Neural progenitor cell (in vitro differentiated cells): ENCODE results near the gene BAX. TPM values are rescaled to one million over a fixed set of nuclear protein-coding genes. Genes with fewer than 3 reads are reported as not detected.

ENCODE experiments used
- DNase-seq: peaks from one replicate; pipeline ENCODE4 v3.0.0-alpha.2; 2016; ENCODE audit warnings: low spot score
- H2AFZ ChIP-seq: fragments of 200-600 bp; sonication (generic); replicated peaks from 2 replicates; pipeline ENCODE4 v1.6.1; 2016; ENCODE audit warnings: antibody characterized with exemption
- H3F3A ChIP-seq: fragments of 200-600 bp; sonication (generic); 2 replicates; pipeline ENCODE4 v1.6.1; 2016; ENCODE audit warnings: antibody characterized with exemption, low read depth
- H3K27ac ChIP-seq: fragments of 200-600 bp; sonication (generic); 2 replicates; pipeline ENCODE4 v1.5.1; 2016; ENCODE audit warnings: mild to moderate bottlenecking
- H3K27me3 ChIP-seq: fragments of 200-600 bp; sonication (generic); 2 replicates; pipeline ENCODE4 v1.6.1; 2016; ENCODE audit warnings: mild to moderate bottlenecking, moderate library complexity
- H3K36me3 ChIP-seq: fragments of 200-600 bp; sonication (generic); 2 replicates; pipeline ENCODE4 v1.5.1; 2016
- H3K4me1 ChIP-seq: fragments of 200-600 bp; sonication (generic); 2 replicates; pipeline ENCODE4 v1.6.1; 2016; ENCODE audit warnings: mixed run types
- H3K4me2 ChIP-seq: fragments of 200-600 bp; sonication (generic); 2 replicates; pipeline ENCODE4 v1.6.1; 2016
- H3K4me3 ChIP-seq: fragments of 200-600 bp; sonication (generic); 2 replicates; pipeline ENCODE4 v1.5.1; 2016
- H3K79me2 ChIP-seq: fragments of 200-600 bp; sonication (generic); 2 replicates; pipeline ENCODE4 v1.6.1; 2016; ENCODE audit warnings: low read depth
- H3K9ac ChIP-seq: fragments of 200-600 bp; sonication (generic); 2 replicates; pipeline ENCODE4 v1.6.1; 2016
- H3K9me3 ChIP-seq: fragments of 200-600 bp; sonication (generic); 2 replicates; pipeline ENCODE4 v1.5.1; 2016; ENCODE audit warnings: low read depth
- H4K20me1 ChIP-seq: fragments of 200-600 bp; sonication (generic); 2 replicates; pipeline ENCODE4 v1.6.1; 2016; ENCODE audit warnings: low read depth
- H3K27ac Mint-ChIP-seq: 3 replicates; pipeline ENCODE4 v1.8.0; 2021; ENCODE audit warnings: mixed read lengths
- H3K27me3 Mint-ChIP-seq: 2 replicates; pipeline ENCODE4 v1.8.0; 2022; ENCODE audit warnings: low read depth, mild to moderate bottlenecking, inconsistent platforms, moderate library complexity, mixed read lengths; ENCODE audit not compliant: insufficient read depth
- H3K36me3 Mint-ChIP-seq: 3 replicates; pipeline ENCODE4 v1.8.0; 2021; ENCODE audit warnings: mixed read lengths
- H3K4me1 Mint-ChIP-seq: 3 replicates; pipeline ENCODE4 v1.8.0; 2021; ENCODE audit warnings: mixed read lengths
- H3K4me3 Mint-ChIP-seq: 3 replicates; pipeline ENCODE4 v1.8.0; 2021; ENCODE audit warnings: mild to moderate bottlenecking, moderate library complexity, mixed read lengths
- H3K9me3 Mint-ChIP-seq: 3 replicates; pipeline ENCODE4 v1.8.0; 2020; ENCODE audit warnings: mixed read lengths
- EZH2 ChIP-seq: fragments of 200-600 bp; sonication (generic); IDR thresholded peaks from 2 replicates; pipeline ENCODE4 v1.6.1; 2017; ENCODE audit warnings: antibody characterized with exemption, mild to moderate bottlenecking, moderate library complexity
- EZH2phosphoT487 ChIP-seq: fragments of 200-600 bp; sonication (generic); IDR thresholded peaks from 2 replicates; pipeline ENCODE4 v1.6.1; 2017; ENCODE audit warnings: antibody characterized with exemption
- total RNA-seq: library from RNA; depleted of rRNA; stranded (reverse); fragments of >200 nt; gene quantifications from 2 replicates; pipeline ENCODE4 v1.2.3, GENCODE V29; 2015; ENCODE audit warnings: low replicate concordance
- TF ChIP-seq, protein P1 (sequence below): fragments of 200-600 bp; sonication (generic); IDR thresholded peaks from 2 replicates; pipeline ENCODE4 v1.5.1; 2017; ENCODE audit warnings: antibody characterized with exemption, mild to moderate bottlenecking

The BAX gene
- total RNA-seq, 1 donor from 2014 or later, result 35.8 TPM

DNA sequence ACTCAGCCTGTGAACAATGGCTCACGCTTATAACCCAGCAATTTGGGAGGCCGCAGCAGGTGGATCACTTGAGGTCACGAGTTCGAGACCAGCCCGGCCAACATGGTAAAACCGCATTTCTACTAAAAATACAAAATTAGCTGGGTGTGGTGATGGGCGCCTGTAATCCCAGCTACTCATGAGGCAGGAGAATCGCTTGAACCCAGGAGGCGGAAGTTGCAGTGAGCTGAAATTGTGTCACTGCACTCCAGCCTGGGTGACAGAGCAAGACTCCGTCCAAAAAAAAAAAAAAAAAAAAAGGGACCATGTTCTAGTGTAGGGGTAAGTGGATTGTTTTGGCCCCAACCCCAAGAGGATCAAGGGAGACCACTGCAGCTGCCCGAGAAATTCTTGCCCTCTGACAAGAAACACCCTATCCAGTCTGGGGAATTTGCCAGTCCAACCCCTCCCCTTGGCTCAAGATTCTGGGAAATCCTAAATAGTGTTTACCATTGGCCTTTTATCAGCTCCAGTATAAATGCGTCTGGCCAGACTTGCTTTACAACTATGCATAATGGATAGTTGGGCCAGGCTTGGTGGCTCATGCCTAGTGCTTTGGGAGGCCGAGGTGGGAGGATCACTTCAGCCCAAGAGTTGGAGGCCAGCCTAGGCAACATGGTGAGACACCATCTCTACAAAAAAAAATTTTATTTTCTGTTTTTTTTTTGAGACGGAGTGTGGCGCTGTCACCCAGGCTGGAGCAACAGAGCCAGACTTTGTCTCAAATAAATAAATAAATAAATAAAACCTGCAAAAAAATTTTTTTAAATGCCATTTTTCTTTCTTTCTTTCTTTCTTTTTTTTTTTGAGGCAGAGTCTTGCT is 26.3 kb upstream of the BAX start:
- no peak for TF ChIP-seq EZH2phosphoT487
- H3K27ac Mint-ChIP-seq, result no peak overlapping the region

GRCh38 chr19:48933382-48933932 is 21.2 kb upstream of the BAX start, which contains the start of gene DHDH:
DHDH (plus strand) TSS chr19:48933699; CDS start chr19:48933722, 23 bp downstream.
- Histone ChIP-seq H3F3A (peaks cover 28% of the 10 kb centered on the region), H3K9me3 (no peaks in the 10 kb centered on the region), H3K79me2 (no peaks in the 10 kb centered on the region), H4K20me1 (no peaks in the 10 kb centered on the region), H3K27me3 (peaks cover 44% of the 10 kb centered on the region), H3K36me3 (no peaks in the 10 kb centered on the region), H3K27ac (no peak within 1 kb of the TSS), H3K4me1 (peaks cover 17% of the 10 kb centered on the region), H3K9ac (no peak within 1 kb of the TSS), H3K4me3 (peak within 1 kb of the TSS; percentile 49), H3K4me2 (peak within 1 kb of the TSS; percentile 81), H2AFZ (peak within 1 kb of the TSS; percentile 89)
- H3K4me1 Mint-ChIP-seq, result peaks cover 22% of the 10 kb centered on the region
- H3K9me3 Mint-ChIP-seq, result peaks cover 2% of the 10 kb centered on the region
- H3K27me3 Mint-ChIP-seq, result no peaks in the 10 kb centered on the region
- peak within 1 kb of the TSS; percentile 88 for H3K4me3 Mint-ChIP-seq
- no peaks in the 10 kb centered on the region for H3K36me3 Mint-ChIP-seq
- no peak within 1 kb of the TSS for H3K27ac Mint-ChIP-seq
- peak; percentile 97 for DNase-seq
- TF ChIP-seq, protein P1, sequence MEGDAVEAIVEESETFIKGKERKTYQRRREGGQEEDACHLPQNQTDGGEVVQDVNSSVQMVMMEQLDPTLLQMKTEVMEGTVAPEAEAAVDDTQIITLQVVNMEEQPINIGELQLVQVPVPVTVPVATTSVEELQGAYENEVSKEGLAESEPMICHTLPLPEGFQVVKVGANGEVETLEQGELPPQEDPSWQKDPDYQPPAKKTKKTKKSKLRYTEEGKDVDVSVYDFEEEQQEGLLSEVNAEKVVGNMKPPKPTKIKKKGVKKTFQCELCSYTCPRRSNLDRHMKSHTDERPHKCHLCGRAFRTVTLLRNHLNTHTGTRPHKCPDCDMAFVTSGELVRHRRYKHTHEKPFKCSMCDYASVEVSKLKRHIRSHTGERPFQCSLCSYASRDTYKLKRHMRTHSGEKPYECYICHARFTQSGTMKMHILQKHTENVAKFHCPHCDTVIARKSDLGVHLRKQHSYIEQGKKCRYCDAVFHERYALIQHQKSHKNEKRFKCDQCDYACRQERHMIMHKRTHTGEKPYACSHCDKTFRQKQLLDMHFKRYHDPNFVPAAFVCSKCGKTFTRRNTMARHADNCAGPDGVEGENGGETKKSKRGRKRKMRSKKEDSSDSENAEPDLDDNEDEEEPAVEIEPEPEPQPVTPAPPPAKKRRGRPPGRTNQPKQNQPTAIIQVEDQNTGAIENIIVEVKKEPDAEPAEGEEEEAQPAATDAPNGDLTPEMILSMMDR, result peak; percentile 13
- no peak for TF ChIP-seq EZH2

More for the DNA sequence above, 26.3 kb upstream of the BAX start:
- no peaks in the 10 kb centered on the region for H4K20me1 ChIP-seq
- Mint-ChIP-seq H3K27me3 (no peaks in the 10 kb centered on the region), H3K9me3 (no peaks in the 10 kb centered on the region), H3K36me3 (no peaks in the 10 kb centered on the region), H3K4me1 (peaks cover 6% of the 10 kb centered on the region), H3K4me3 (no peak overlapping the region)
- peaks cover 12% of the 10 kb centered on the region for H3F3A ChIP-seq
- H3K36me3 ChIP-seq, result no peaks in the 10 kb centered on the region
- no peak overlapping the region for H3K4me2 ChIP-seq
- no peak overlapping the region for H2AFZ ChIP-seq
- DNase-seq, result no peak
- H3K79me2 ChIP-seq, result no peaks in the 10 kb centered on the region
- H3K9ac ChIP-seq, result no peak overlapping the region
- no peaks in the 10 kb centered on the region for H3K9me3 ChIP-seq
- no peak overlapping the region for H3K4me3 ChIP-seq
- H3K27me3 ChIP-seq, result peaks cover 25% of the 10 kb centered on the region
- no peak overlapping the region for H3K27ac ChIP-seq
- H3K4me1 ChIP-seq, result peaks cover 7% of the 10 kb centered on the region

DNA sequence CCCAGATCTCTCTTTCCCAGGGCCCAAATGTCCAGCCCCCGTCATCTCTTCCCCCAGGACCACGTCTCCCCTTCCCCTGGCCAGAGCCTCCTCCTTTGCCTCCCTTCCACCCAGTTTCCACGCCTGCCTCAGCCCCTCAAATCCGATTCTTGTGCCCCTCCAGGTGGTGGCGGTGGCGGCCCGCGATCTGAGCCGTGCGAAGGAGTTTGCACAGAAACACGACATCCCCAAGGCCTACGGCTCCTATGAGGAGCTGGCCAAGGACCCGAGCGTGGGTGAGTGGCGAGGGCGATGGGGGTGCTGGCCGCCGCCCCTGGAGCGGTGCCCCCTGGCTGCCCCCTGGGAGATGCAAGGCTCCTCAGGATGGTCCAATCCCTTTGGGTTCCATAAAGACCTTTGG is 19.8 kb upstream of the BAX start:
- TF ChIP-seq, protein P1, result peak; percentile 25
- no peak for TF ChIP-seq EZH2phosphoT487
- peaks cover 28% of the 10 kb centered on the region for H3F3A ChIP-seq
- H3K4me2 ChIP-seq, result no peak overlapping the region
- no peaks in the 10 kb centered on the region for H4K20me1 ChIP-seq
- H3K27me3 Mint-ChIP-seq, result no peaks in the 10 kb centered on the region
- DNase-seq, result peak; percentile 24
- H3K36me3 ChIP-seq, result no peaks in the 10 kb centered on the region
- peaks cover 5% of the 10 kb centered on the region for H3K36me3 Mint-ChIP-seq
- no peaks in the 10 kb centered on the region for H3K9me3 ChIP-seq
- no peak overlapping the region for H3K4me3 ChIP-seq
- no peak overlapping the region for H3K27ac ChIP-seq
- H3K79me2 ChIP-seq, result no peaks in the 10 kb centered on the region
- H3K27me3 ChIP-seq, result peaks cover 44% of the 10 kb centered on the region
- peaks cover 17% of the 10 kb centered on the region for H3K4me1 ChIP-seq
- H3K4me1 Mint-ChIP-seq, result peaks cover 22% of the 10 kb centered on the region
- H2AFZ ChIP-seq, result no peak overlapping the region
- peaks cover 7% of the 10 kb centered on the region for H3K9me3 Mint-ChIP-seq
- no peak overlapping the region for H3K27ac Mint-ChIP-seq
- no peak overlapping the region for H3K4me3 Mint-ChIP-seq
- no peak overlapping the region for H3K9ac ChIP-seq

DNA sequence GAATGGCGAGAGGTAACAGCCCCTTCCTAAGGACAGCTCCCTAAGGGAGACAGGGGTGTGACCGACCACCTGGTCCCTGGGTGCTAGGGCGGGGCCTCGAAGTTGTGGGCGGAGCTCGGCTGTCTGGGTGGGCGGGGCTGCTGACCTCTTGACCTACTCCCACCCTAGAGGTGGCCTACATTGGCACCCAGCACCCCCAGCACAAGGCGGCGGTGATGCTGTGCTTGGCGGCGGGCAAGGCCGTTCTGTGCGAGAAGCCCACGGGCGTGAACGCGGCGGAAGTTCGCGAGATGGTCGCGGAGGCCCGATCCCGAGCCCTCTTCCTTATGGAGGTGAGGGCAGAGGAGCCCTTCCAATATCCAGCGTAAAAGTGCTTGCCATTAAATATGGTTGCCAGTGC is 18.8 kb upstream of the BAX start:
- Mint-ChIP-seq H3K27me3 (no peaks in the 10 kb centered on the region), H3K4me1 (peaks cover 22% of the 10 kb centered on the region), H3K27ac (no peak overlapping the region), H3K4me3 (no peak overlapping the region), H3K9me3 (peaks cover 7% of the 10 kb centered on the region), H3K36me3 (peaks cover 5% of the 10 kb centered on the region)
- no peaks in the 10 kb centered on the region for H3K9me3 ChIP-seq
- H3K4me3 ChIP-seq, result no peak overlapping the region
- no peak overlapping the region for H3K9ac ChIP-seq
- peaks cover 28% of the 10 kb centered on the region for H3F3A ChIP-seq
- DNase-seq, result no peak
- no peaks in the 10 kb centered on the region for H4K20me1 ChIP-seq
- H3K36me3 ChIP-seq, result no peaks in the 10 kb centered on the region
- H2AFZ ChIP-seq, result no peak overlapping the region
- no peak overlapping the region for H3K27ac ChIP-seq
- H3K4me2 ChIP-seq, result no peak overlapping the region
- H3K27me3 ChIP-seq, result peaks cover 44% of the 10 kb centered on the region
- peaks cover 17% of the 10 kb centered on the region for H3K4me1 ChIP-seq
- H3K79me2 ChIP-seq, result no peaks in the 10 kb centered on the region
- TF ChIP-seq EZH2phosphoT487, result no peak
- no peak for TF ChIP-seq EZH2
- TF ChIP-seq, protein P1, result no peak
